HG03064 (cell line): ENCODE measurements around the gene HOXA11.
A peak's percentile ranks its signal among the peaks of the same experiment; 100 is the strongest.

Source experiments
- ATAC-seq: cut with Tn5 transposase; IDR thresholded peaks from one replicate; pipeline ENCODE4 v1.9.1; 2021; ENCODE audit warnings: low read depth; ENCODE audit not compliant: unreplicated experiment

HOXA11 gene

GRCh38 chr7:27160145-27160545 is 24.9 kb downstream of the HOXA11 start:
- no peak for ATAC-seq

GRCh38 chr7:27159266-27160144 is 25.5 kb downstream of the HOXA11 start:
- no peak for ATAC-seq

DNA sequence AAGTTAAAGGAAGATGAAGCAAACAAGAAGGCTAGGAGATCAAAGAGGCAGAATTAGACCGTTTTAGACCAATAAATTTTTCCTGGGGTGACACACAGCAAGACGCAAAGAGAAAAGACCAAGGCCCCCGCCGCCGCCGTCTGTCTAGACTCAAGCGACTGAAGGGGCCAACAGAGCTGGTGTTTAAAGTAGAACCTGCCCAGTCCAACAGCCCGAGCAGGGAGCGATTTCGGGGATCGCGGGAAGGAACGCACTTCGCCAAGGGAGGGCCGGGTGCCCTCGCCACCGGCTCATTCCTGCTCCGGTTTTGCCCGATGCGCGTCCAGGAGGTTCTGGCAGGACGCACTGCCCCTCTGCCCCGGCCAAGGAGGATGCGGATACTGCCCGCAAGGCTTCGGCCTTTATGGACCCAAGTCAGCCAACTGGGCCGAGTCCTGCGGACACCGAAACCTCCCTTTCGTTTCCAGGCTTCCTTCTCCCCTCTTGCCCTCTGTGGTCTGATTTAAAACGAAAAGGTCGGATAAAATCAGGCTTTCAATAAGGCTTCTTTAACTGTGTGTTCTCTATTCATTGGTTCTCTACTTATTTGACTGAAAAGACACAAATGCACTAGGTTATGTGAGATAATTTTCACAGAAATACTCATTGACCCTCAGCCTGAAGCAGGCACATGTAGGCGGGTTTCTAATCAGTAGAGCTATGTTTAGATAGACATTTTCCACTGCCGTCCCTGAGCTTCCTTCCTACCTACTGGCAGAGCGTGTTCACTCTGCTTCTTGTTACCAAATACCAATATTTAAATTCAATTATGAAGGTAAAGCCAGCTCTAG is 26.4 kb downstream of the HOXA11 start:
- ATAC-seq, result no peak

DNA sequence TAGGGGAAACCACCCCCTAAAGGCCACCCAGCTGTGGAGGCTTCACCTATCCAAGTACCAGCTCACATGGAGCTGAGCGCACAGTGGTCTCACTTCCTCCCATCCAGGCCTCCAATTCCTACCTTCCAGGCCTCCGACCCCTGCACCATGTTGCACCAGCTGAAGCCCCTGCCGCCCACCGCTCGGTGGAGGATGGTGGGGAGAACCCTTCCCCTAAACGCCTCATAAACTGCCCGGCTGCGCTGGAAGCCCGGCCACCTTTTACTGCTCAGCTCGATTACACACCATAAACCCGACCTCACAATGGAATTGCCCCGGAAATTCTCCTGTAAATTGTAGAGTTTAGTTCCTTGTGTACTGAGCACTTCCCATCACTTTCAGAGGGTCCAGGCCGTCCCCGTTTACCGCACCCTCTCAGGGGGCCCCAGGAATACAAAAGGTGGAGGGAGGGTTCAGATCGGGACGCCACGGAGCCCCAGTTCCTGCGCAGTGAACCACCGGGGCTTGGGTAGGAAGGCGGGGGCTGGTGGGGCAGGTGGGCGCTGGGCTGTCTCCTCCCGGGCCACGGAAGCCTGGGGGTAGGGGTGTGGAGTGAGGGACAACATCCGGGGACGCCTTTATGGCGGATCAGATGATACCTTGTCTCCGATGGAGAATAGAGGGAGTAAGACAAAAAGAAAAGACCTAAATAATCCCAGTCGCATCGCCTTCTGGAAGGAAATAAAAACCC is 27.2 kb downstream of the HOXA11 start:
- ATAC-seq, result no peak

DNA sequence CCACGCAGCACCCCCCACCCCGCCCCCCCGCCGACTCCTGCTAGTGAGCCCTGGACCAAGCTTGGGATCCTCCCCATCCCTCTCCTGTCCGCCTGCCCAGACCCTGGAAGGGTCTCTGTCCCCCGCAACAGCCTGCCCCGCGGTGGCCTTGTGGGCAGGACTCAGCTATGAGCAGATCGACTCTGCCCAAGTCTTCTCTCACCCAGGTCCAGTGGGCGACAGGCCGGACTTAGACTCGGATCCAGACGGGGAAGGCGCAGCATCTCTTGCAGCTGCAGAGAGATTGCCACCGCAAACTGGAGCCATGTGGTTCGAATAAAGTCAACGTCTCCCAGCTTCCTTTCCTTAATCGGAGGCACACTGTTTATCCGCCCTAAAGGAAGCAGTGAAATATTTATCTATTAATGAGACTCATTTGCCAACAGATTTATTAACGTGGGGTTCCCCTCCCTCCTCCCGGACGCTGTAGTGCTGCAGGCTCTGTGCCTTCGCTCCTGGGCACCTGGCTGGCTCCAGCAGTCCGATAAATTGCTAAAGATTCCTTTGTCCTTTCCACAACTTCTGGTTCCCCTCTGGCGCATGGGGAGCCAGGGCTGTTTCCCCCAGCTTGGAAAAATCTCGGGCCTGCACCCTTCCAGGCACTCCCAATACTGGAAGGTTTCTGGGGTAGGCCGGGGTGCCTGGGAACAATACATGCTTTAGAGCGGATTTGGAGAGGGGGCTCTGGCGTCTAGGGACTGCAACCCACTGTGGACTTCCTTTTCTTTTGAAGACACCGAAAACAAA is 27.9 kb downstream of the HOXA11 start:
- no peak for ATAC-seq

DNA sequence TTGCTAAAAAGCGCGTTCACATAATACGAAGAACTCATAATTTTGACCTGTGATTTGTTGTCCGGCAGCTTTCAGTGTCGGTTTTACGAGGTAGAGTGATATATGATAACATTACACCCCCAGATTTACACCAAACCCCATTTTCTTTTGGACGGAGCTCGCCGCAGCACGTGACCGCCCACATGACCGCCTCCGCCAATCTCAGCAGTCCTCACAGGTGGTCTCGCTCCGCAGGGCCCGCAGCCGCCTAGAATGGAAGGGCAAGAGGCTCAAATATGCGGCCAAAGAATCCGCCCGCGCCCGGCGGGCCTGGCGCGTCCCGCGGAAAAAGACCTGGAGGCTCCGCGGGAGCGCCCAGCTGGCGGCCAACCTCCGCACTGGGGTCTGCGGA is 28.5 kb downstream of the HOXA11 start, which contains the start of gene HOXA7:
HOXA7 (minus strand) TSS at position 168 of the 391 bp plus-strand sequence; CDS start at position 38, 130 bp downstream.
- no peak for ATAC-seq

DNA sequence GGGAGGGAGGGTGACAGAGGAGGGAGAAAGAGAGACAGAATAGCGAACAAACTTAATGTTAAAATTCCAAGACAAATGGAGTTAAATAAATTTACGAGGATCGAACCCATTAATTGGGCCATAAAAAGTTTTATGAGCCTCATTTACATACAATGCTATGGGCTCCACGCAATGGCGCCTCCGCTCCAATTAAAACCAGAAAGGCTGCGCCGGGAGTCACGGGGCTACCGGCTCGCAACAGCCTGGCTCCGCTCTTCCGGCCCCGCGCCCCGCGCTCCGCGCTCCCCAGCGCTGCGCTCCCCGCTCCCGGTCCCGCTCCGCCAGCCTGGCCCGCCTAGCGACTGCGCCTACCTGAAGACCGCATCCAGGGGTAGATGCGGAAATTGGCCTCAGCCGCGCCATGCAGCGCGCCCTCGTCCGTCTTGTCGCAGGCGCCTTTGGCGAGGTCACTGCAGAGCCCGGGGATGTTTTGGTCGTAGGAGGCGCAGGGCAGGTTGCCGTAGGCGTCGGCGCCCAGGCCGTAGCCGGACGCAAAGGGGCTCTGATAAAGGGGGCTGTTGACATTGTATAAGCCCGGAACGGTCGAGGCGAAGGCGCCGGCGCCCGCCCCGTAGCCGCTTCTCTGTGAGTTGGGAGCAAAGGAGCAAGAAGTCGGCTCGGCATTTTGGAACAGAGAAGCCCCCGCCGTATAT is 29.1 kb downstream of the HOXA11 start:
- ATAC-seq, result no peak

- no peak for ATAC-seq
Measured at GRCh38 chr7:27154901-27155815, 29.9 kb downstream of the HOXA11 start.

GRCh38 chr7:27154369-27154768 is 30.7 kb downstream of the HOXA11 start:
- ATAC-seq, result no peak

DNA sequence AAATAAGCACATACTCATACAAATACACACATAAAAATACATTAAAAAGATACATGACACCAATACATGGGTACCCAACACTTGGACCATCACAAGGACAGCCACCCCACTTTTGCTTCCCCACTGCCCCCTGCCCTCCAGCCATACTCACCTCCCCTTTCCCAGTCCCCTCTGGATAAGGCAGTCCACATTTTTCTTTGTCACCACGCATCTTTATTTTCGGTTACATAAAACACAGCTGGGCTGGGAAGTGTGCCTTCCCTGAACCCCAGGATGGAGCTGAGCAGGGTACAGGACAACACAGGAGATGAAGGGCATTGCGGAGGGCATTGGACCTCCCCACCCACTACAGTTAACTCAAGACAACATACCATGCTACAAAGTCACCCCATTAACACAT is 31.5 kb downstream of the HOXA11 start:
- ATAC-seq, result no peak

DNA sequence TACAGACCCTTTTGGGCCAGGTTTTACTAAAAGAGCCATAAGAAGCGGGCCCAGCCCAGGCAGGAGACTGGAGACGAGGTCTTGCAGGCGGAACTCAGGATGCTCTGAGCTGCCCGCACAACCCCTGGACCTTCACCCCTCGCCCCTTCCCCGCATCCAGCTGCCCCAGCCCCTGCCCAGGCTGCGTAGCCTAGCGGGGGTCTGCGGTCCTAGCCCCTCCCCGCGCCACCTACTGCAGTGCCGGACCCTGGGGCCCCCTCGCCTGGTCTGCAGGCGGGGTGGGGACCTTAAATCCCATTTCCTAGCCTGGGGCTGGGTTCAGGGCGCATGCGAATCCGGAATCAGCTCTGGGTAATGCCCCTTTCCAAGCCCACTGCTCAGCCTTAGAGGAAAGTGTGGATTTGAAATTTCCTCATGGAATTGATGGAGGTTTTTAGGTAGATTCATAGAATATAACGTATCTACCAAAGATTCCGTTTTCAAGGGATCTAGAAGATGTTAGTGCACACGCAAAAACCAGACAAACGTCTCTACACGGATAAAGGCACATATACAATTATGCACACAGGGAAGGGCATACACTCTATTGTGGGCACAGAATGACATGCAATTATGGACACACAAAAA is 32.1 kb downstream of the HOXA11 start:
- ATAC-seq, result no peak

DNA sequence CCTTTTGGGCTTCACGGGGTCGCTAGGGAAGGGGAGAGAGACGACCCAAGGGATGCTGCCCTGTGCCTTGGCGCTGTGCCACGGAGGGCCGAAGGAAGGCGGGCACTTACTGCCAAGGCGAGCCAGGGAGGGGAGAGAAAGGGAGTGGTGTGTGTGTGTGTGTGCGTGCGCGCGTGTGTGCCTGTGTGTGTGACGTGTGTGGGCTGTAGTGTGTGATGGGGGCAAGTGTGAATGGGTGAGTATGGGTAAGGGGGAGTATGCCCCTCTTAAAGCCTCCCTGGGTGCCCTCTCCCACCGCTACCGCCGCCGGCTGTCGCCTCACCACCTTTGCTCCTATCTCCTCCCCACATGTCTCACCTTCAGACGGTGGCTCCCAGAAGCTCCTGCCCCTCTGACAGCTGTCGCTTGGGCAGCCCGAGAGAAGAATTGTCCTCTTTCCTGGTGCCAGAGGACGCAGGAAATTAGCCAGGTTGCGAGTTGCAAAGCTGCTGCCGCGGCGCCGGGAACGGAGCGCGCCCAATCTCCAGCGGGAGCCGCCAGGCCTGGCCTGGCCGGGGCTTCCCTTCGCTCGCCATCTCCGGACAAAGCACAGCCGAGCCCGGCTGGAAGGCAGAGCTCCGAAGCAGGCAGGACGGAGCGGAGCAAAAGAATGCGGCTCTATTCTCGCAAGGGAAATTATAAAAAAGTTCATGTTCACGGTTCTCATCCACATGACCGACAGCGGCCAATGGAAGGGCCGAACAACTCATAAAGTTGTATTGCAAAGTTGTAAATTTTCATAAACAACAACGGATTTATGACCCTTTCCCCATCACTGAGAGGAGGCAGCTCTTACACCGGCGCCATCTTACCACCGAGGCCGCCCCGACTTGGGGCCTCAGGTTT is 32.9 kb downstream of the HOXA11 start, which contains the start of gene HOXA3:
HOXA3 (minus strand) TSS at position 653 of the 885 bp plus-strand sequence. CDS start 41,943 bp downstream, outside the sequence.
- no peak for ATAC-seq

DNA sequence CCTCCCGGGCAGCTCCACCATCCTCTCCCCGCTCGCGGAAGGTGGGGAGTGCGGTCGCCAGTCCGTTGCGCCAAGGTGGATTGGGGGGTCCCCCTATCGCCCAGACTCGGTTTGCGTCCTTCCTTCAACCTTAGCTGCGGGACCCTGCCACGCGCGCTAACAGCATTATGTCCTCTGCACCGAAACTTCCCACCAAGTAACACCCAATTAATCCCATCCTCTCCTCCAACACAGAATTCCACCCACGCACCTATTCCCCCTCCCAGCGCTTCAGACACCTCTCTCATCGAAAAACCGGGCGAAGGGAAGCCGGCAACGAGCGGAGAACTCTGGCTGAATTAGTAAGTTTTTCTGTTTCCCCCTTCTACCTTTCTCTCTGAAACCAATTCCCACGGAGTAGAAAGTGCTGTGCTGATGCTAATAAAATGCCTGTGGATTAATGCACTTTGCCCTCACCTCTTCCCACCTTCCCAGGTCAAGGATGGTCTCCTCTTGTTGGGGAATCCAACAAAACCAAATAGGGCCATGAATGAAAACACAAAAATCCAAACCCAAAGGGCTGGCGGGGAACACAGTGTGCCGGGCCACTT is 33.6 kb downstream of the HOXA11 start:
- no peak for ATAC-seq

DNA sequence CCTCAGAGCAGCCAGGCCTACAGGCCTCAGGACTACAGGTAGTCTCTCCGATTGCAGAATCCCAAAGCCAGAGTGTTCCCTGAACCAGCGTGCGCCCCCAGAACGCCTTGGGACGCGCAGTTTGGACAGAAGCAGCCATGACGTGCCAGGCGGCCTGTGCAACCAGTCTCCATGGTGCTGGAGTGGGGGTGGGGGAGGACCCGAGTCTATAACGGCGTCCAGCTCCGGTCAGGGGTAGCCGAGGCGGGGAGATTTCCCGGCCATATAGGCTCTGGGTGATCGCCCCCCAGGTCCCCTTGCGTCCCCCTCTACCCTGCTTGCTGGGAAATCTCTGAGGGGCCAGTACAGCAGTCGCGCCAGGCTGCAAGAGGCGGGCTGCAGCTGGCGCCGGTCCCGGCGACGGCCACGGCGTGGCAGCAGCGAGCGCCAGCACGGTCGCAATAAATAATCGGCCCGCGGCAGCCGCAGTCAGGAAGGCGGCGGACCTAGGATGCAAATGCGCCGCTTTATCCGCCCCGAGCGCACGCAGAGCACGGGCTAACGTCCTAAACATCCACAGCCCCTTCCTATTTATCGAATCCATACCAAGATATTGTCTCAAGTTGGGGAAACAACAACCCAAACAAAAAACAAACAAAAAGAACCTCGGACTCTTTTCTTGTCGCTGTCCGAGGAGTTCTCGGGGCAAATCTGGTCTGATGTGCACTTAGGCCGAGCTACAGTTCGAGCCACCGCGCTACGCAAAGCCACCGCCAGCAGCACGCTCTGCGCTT is 34.3 kb downstream of the HOXA11 start:
- ATAC-seq, result peak; percentile 75

DNA sequence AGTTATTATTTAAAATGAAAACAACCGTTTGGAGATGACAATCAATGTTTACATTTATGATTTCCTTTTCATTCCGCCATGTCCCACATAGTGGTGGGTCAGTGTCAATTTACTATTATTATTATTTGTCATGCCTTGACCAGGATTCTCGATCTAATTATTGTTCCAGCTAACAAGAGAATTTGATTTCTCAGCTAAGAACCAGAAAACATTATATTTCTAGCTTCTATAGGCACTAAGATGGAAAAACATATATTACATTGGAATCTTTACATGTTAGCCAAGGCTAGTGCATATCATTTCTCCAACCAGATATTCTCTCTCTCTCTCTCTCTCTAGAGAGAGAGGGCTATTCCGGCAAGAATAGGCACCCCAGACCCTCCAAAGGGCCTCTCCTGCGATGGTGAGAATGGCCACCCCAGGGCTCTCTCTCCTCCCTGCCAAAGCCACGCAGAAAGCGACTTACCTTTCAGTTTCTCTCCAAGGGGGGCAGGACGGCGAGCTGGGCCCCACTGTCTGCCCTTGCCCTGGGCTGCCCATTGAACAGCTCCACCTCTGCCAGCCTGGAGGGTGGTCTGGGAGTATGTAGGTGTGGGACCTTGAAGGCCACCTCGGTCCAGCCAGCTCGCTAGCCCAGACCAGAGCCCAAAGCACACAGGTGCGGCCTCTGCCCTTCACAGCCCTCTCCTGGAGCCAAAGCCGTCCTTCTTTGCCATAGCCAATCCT is 35.0 kb downstream of the HOXA11 start:
- ATAC-seq, result no peak
